ENCODE measurements around the gene RWDD2A. TPM values are rescaled to one million over a fixed set of nuclear protein-coding genes. Genes with fewer than 3 reads are reported as not detected.

Gene RWDD2A
- total and polyA plus RNA-seq, 2 of the 8 experiments (the other 6 are each of a cell fraction or from before 2014, with no cell fraction given) = 2.1 to 3.6 TPM

DNA sequence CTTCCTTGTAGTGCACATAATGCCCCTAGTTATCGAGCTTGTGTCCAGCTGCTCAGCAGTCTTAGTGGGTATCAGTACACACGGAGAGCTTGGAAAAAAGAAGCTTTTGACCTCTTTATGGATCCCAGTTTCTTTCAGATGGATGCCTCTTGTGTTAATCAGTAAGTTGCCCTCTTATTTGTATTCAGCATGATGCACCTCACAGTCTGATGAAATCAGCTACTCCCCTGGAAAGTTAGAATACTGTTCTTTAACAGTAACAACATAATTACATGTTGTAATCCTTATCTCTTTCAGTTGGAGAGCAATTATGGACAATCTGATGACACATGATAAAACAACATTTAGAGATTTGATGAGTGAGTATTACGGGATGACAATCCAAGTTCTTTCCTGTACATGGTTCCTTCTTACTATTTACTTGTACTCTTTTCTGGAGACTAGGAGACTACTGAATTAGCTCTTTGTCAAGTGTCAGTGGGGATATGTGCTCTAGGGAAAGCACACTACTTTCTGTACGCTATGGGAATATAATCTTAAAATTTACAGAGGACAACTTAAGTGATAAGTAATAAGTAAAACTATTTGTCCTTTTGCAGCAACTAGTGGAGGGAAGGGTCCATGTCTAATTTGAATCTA lies 39.2 kb upstream of the RWDD2A start:
- no peak for FAIRE-seq
- H4K8ac ChIP-seq (ENCODE audit: extremely low read depth, insufficient read depth, low read length) = no peak overlapping the region
- H2BK15ac ChIP-seq (ENCODE audit: low read length) = no peak overlapping the region
- H3K56ac ChIP-seq (replicated peaks; ENCODE audit: insufficient read length, low read depth, low read length) = no peak overlapping the region
- H2BK120ac ChIP-seq (replicated peaks; ENCODE audit: low read depth, low read length) = no peak overlapping the region
- no peaks in the 10 kb centered on the region for H3K79me1 ChIP-seq (ENCODE audit: low read depth, low read length)
- H2BK5ac ChIP-seq (ENCODE audit: low read depth, low read length) = no peak overlapping the region
- H2BK12ac ChIP-seq (ENCODE audit: low read depth, low read length) = no peak overlapping the region
- no peak for DNase-seq (ENCODE audit: low read depth in 1 of 2, low spot score in 2 of 2)
- H3K18ac ChIP-seq (ENCODE audit: extremely low read depth, low read length) = no peak overlapping the region
- H3K4me3 ChIP-seq (ENCODE audit: extremely low read depth in 1 of 4, insufficient read depth in 2 of 4, low read depth in 3 of 4, low read length in 4 of 4) = no peak overlapping the region
- no peak overlapping the region for H3K4ac ChIP-seq (replicated peaks; ENCODE audit: insufficient read length, low read depth, low read length)
- H3K79me2 ChIP-seq (ENCODE audit: control insufficient read depth in 1 of 2, insufficient read depth in 2 of 2, low read length in 2 of 2) = no peaks in the 10 kb centered on the region
- peaks cover 0 to 3% of the 10 kb centered on the region in 2 experiments for H4K20me1 ChIP-seq (replicated peaks in 1 of 2; ENCODE audit: control insufficient read depth in 1 of 2, insufficient read depth in 2 of 2, low read length in 2 of 2)
- TF ChIP-seq BRCA1 (IDR thresholded peaks at IDR 0.05; ENCODE audit: low read depth, low read length) = no peak
- TF ChIP-seq SIX5 (IDR thresholded peaks at IDR 0.05; ENCODE audit: low read depth, low read length) = no peak
- TF ChIP-seq JUN (IDR thresholded peaks at IDR 0.05; ENCODE audit: low read depth, low read length) = no peak
- TF ChIP-seq RBBP5 (IDR thresholded peaks at IDR 0.05; ENCODE audit: borderline replicate concordance, low read depth, low read length) = no peak
- TF ChIP-seq TCF12 (IDR thresholded peaks at IDR 0.05; ENCODE audit: low read depth, low read length) = no peak
- no peak for TF ChIP-seq TEAD4 (IDR thresholded peaks at IDR 0.05; ENCODE audit: low read depth, low read length)
- TF ChIP-seq EP300 (IDR thresholded peaks at IDR 0.05; ENCODE audit: borderline replicate concordance in 1 of 2, low read depth in 2 of 2, low read length in 2 of 2) = no peak
- TF ChIP-seq SIN3A (conservative IDR thresholded peaks at IDR 0.05 in 1 of 2, IDR thresholded peaks at IDR 0.05 in 1 of 2; ENCODE audit: low read depth in 1 of 2, low read length in 2 of 2) = no peak
- no peak for TF ChIP-seq SP1 (IDR thresholded peaks at IDR 0.05; ENCODE audit: low read depth, low read length)
- TF ChIP-seq ATF3 (IDR thresholded peaks at IDR 0.05; ENCODE audit: insufficient read depth, low read depth, low read length) = no peak
- no peak overlapping the region for H3K23ac ChIP-seq (ENCODE audit: insufficient read length)
- WGBS, 2 experiments (ENCODE audit: extremely low coverage in 1 of 2, insufficient coverage in 1 of 2, insufficient read length in 1 of 2, insufficient replicate concordance in 2 of 2, low coverage in 1 of 2, low lambda C conversion rate in 2 of 2, missing lambda C conversion rate in 1 of 2) = 91% methylated on average over 4 of the region's 4 CpGs; no CpG with 5 or more reads in 1 of the 2 experiments
- no peak overlapping the region for H3K4me2 ChIP-seq (ENCODE audit: insufficient read depth in 1 of 2, low read depth in 2 of 2, low read length in 2 of 2)
- H3K4me1 ChIP-seq (replicated peaks in 1 of 4; ENCODE audit: control insufficient read depth in 3 of 4, insufficient read depth in 4 of 4, low read length in 3 of 4) = no peaks in the 10 kb centered on the region
- ChIA-PET POLR2A (ENCODE audit: partially characterized antibody) (interaction anchor here (0.5 to 1.0 kb wide), 2 partner anchors 13 to 19 kb away, joined by 3 read pairs; no protein-coding TSS in a partner anchor), CTCF (ENCODE audit: partially characterized antibody) (interaction anchor here (1.1 to 1.6 kb wide), 3 partner anchors 11 to 88 kb away, joined by 3 to 7 read pairs (median 5); partner anchors contain the start of gene UBE3D)
- peaks cover 0 to 1% (median 0%) of the 10 kb centered on the region in 4 experiments; a peak in 1 of 7 replicates for H3K27me3 ChIP-seq (replicated peaks in 1 of 4; ENCODE audit: control insufficient read depth in 3 of 4, extremely low read depth in 1 of 4, insufficient read depth in 3 of 4, low read length in 3 of 4)
- H3K9me3 ChIP-seq (ENCODE audit: insufficient read depth in 2 of 2, low read depth in 1 of 2, low read length in 1 of 2) = no peaks in the 10 kb centered on the region
- H3K9ac ChIP-seq (replicated peaks in 1 of 4; ENCODE audit: extremely low read depth in 1 of 4, low read depth in 3 of 4, low read length in 3 of 4) = no peak overlapping the region
- H2AFZ ChIP-seq (ENCODE audit: low read length) = no peak overlapping the region
- H3K36me3 ChIP-seq (ENCODE audit: control insufficient read depth in 2 of 4, insufficient read depth in 4 of 4, low read length in 3 of 4) = peaks cover 0 to 48% (median 12%) of the 10 kb centered on the region in 4 experiments; a peak in 5 of 8 replicates
- no peaks in the 10 kb centered on the region for H3K23me2 ChIP-seq (ENCODE audit: low read depth, low read length)
- no peak overlapping the region for H4K5ac ChIP-seq (ENCODE audit: insufficient read length, low read depth, low read length)
- no peak overlapping the region for H3K27ac ChIP-seq (ENCODE audit: low read depth, low read length)
- H4K91ac ChIP-seq (replicated peaks; ENCODE audit: insufficient read length, low read length) = no peak overlapping the region
- no peak overlapping the region for H2AK5ac ChIP-seq (ENCODE audit: low read depth, low read length)
- H2BK20ac ChIP-seq (ENCODE audit: low read length) = no peak overlapping the region
- no peak overlapping the region for H3K14ac ChIP-seq (ENCODE audit: insufficient read length)

Data from H1 (cell line).